Naive thymus-derived CD4-positive, alpha-beta T cell (primary cell): ENCODE measurements around the gene ZNF575. TPM values are rescaled to one million over a fixed set of nuclear protein-coding genes. Genes with fewer than 3 reads are reported as not detected.

Experiments used
- ATAC-seq: fragments of 150-1000 bp; cut with Tn5 transposase; 2 replicates; pipeline ENCODE4 v1.10.0; 2021; ENCODE audit warnings: mild to moderate bottlenecking, moderate library complexity
- CTCF ChIA-PET: fragments of 350-600 bp; sonication (Branson Sonifier 250); formaldehyde crosslinking; loops from one replicate; lab custom pipeline; 2021; ENCODE audit warnings: antibody characterized with exemption; lab: Charles Lee
- POLR2A ChIA-PET: fragments of 350-600 bp; sonication (Branson Sonifier 250); formaldehyde crosslinking; loops from one replicate; lab custom pipeline; 2021; ENCODE audit warnings: antibody characterized with exemption, inconsistent platforms; lab: Charles Lee
- DNase-seq, 9 donors: peaks; one replicate each; pipeline versions ENCODE4 v3.0.0 to v3.0.0-alpha.2; 2020 to 2022; ENCODE audit warnings: mixed read lengths in 1 of 9
- H3K27ac ChIP-seq: one replicate; pipeline ENCODE4 v1.7.0; 2013; ENCODE audit warnings: mild to moderate bottlenecking, low read depth, low read length, moderate library complexity
- H3K27me3 ChIP-seq, 2 donors: one replicate each; pipeline ENCODE4 v1.7.0; 2013; ENCODE audit warnings: low read length in 2 of 2, mild to moderate bottlenecking in 2 of 2, moderate library complexity in 2 of 2; ENCODE audit not compliant: control insufficient read depth in 2 of 2, insufficient read depth in 2 of 2
- H3K36me3 ChIP-seq, 3 experiments: 1 replicate in 2 of 3; 2 replicates in 1 of 3; pipeline ENCODE4 v1.7.0; 2013; ENCODE audit warnings: low read length in 3 of 3, mild to moderate bottlenecking in 3 of 3, moderate library complexity in 1 of 3; ENCODE audit not compliant: insufficient read depth in 3 of 3, control insufficient read depth in 2 of 3
- H3K4me1 ChIP-seq, 2 donors: one replicate each; pipeline ENCODE4 v1.7.0; 2013; ENCODE audit warnings: low read length in 2 of 2, mild to moderate bottlenecking in 2 of 2, moderate library complexity in 1 of 2; ENCODE audit not compliant: control insufficient read depth in 2 of 2, insufficient read depth in 2 of 2
- H3K4me3 ChIP-seq: 2 replicates; pipeline ENCODE4 v1.7.0; 2013; ENCODE audit warnings: mild to moderate bottlenecking, low read length
- H3K9me3 ChIP-seq, 3 experiments: 1 replicate in 2 of 3; 2 replicates in 1 of 3; pipeline ENCODE4 v1.7.0; 2013; ENCODE audit warnings: low read length in 3 of 3; ENCODE audit not compliant: control insufficient read depth in 2 of 3
- H3K27ac Mint-ChIP-seq, 9 donors: one replicate each; pipeline ENCODE4 v1.8.0; 2020 to 2022; ENCODE audit warnings: mixed read lengths in 9 of 9, mild to moderate bottlenecking in 8 of 9, moderate library complexity in 5 of 9, inconsistent platforms in 2 of 9
- H3K27me3 Mint-ChIP-seq, 5 donors: one replicate each; pipeline ENCODE4 v1.8.0; 2021 to 2022; ENCODE audit warnings: mixed read lengths in 5 of 5, mild to moderate bottlenecking in 1 of 5
- H3K36me3 Mint-ChIP-seq, 5 donors: one replicate each; pipeline ENCODE4 v1.8.0; 2020 to 2022; ENCODE audit warnings: mixed read lengths in 5 of 5, mild to moderate bottlenecking in 3 of 5, inconsistent platforms in 1 of 5
- H3K4me1 Mint-ChIP-seq, 7 donors: one replicate each; pipeline ENCODE4 v1.8.0; 2020 to 2022; ENCODE audit warnings: mixed read lengths in 7 of 7, mild to moderate bottlenecking in 3 of 7, inconsistent platforms in 1 of 7
- H3K4me3 Mint-ChIP-seq, 10 donors: one replicate each; pipeline ENCODE4 v1.8.0; 2020 to 2022; ENCODE audit warnings: mild to moderate bottlenecking in 10 of 10, mixed read lengths in 10 of 10, moderate library complexity in 6 of 10, inconsistent platforms in 2 of 10
- H3K9me3 Mint-ChIP-seq, 11 donors: one replicate each; pipeline ENCODE4 v1.8.0; 2020 to 2022; ENCODE audit warnings: mixed read lengths in 11 of 11, mild to moderate bottlenecking in 4 of 11, inconsistent platforms in 1 of 11, moderate library complexity in 1 of 11
- intact Hi-C, 2 donors: fragments of 100-400 bp; cut with micrococcal nuclease; formaldehyde crosslinking; loops; one replicate each; pipeline ENCODE4 v1.15.1; 2023
- polyA plus RNA-seq, 2 donors: library from polyadenylated mRNA; unstranded; fragments of 300-500 nt; fragmentation: Illumina TruSeq; gene quantifications; one replicate each; pipeline ENCODE4 v1.2.3, GENCODE V29; 2021
- total RNA-seq, 6 experiments: library from RNA in 5 of 6; stranded (reverse) in 5 of 6; gene quantifications; 1 replicate in 5 of 6; 2 replicates in 1 of 6; pipeline ENCODE4 v1.2.3 and lab custom pipeline; 2021 to 2026

The ZNF575 gene
- total and polyA plus RNA-seq, 7 experiments from 2014 or later = 2.7 to 10.7 (median 5.0) TPM

GRCh38 chr19:43548706-43549105, 15.7 kb downstream of the ZNF575 start:
- Histone ChIP-seq H3K27ac (no peak overlapping the region), H3K4me3 (no peak overlapping the region), H3K4me1 (no peaks in the 10 kb centered on the region), H3K36me3 (peaks cover 8 to 89% (median 12%) of the 10 kb centered on the region in 3 experiments), H3K27me3 (no peaks in the 10 kb centered on the region), H3K9me3 (no peaks in the 10 kb centered on the region)
- peaks cover 6 to 44% (median 11%) of the 10 kb centered on the region in 5 donors for H3K36me3 Mint-ChIP-seq
- DNase-seq (no peak), ATAC-seq (no peak)
- CTCF ChIA-PET = no interaction called here
- no peaks in the 10 kb centered on the region for H3K27me3 Mint-ChIP-seq
- intact Hi-C loops = no loop called here
- H3K27ac Mint-ChIP-seq = peak overlapping the region in 1 of 9 donors; percentile 7
- H3K9me3 Mint-ChIP-seq = peaks cover 0 to 2% (median 0%) of the 10 kb centered on the region in 11 donors
- H3K4me3 Mint-ChIP-seq = no peak overlapping the region
- POLR2A ChIA-PET = no interaction called here
- H3K4me1 Mint-ChIP-seq = peaks cover 0 to 4% (median 2%) of the 10 kb centered on the region in 7 donors

DNA sequence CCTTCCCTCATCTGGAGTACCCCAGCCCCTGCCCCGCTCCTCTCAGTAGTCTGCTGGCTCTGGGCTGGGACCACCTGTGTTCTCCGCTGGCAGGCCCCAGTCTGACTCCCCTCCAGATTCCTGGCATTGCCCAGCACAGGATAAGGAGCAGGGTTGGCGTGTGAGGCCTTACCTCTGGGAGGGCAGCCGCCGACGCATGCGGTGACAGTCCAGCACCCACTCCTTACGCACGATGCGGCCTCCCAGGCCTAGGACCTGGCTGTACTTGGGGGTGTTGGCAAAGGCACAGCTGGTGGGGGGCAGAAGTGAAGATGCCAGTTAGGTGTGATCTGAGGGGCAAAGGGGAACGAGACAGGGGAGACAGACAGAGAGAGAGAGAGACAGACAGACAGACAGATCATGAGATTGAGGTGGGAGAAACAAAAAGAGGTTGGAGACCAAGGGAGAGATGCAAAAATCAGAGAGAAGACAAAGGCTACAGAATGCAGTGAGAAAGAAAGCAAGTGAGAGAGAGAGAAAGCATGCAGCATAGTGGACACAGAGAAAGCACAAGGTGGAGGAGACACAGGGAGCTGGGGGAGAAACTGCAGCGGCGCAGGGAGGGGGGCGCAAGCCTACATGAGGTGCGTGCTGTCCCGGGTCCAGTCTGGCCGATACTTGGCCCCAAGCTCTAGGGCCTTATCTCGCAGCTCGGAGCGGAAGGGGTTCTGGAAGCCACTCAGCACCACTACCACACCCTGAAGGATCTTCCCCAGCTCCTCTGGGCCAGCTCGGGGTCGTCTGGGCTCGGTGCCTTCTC, 18.6 kb downstream of the ZNF575 start:
- Histone ChIP-seq H3K4me3 (no peak overlapping the region), H3K36me3 (peaks cover 6 to 79% (median 8%) of the 10 kb centered on the region in 3 experiments), H3K9me3 (no peaks in the 10 kb centered on the region), H3K27me3 (no peaks in the 10 kb centered on the region), H3K27ac (no peak overlapping the region), H3K4me1 (peaks cover 3 to 8% of the 10 kb centered on the region in 2 donors)
- CTCF ChIA-PET = no interaction called here
- DNase-seq (no peak), ATAC-seq (no peak)
- Mint-ChIP-seq H3K9me3 (peaks cover 0 to 2% (median 0%) of the 10 kb centered on the region in 11 donors), H3K27me3 (no peaks in the 10 kb centered on the region), H3K27ac (peak overlapping the region in 4 of 9 donors; percentile 47 to 63 (median 56)), H3K36me3 (peaks cover 6 to 46% (median 22%) of the 10 kb centered on the region in 5 donors), H3K4me1 (peaks cover 11 to 23% (median 14%) of the 10 kb centered on the region in 7 donors), H3K4me3 (no peak overlapping the region)
- POLR2A ChIA-PET = no interaction called here
- intact Hi-C loops = no loop called here

DNA sequence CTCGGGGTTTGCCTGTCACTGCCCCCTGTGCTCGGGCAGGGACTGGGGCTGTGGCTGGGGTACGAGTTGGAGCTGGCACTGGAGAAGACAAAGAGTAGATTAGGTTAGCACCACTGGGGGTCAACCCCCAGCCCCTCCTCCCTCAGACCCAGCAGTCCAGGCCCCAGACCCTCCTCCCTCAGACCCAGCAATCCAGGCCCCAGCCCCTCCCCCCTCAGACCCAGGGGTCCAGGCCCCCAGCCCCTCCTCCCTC, 19.1 kb downstream of the ZNF575 start:
- Mint-ChIP-seq H3K4me1 (peaks cover 11 to 23% (median 14%) of the 10 kb centered on the region in 7 donors), H3K4me3 (no peak overlapping the region), H3K27me3 (no peaks in the 10 kb centered on the region), H3K27ac (peak overlapping the region in 1 of 9 donors; percentile 48), H3K9me3 (peaks cover 0 to 2% (median 0%) of the 10 kb centered on the region in 11 donors), H3K36me3 (peaks cover 6 to 46% (median 22%) of the 10 kb centered on the region in 5 donors)
- DNase-seq = no peak
- POLR2A ChIA-PET = no interaction called here
- Histone ChIP-seq H3K27ac (no peak overlapping the region), H3K27me3 (no peaks in the 10 kb centered on the region), H3K4me3 (no peak overlapping the region), H3K9me3 (no peaks in the 10 kb centered on the region), H3K4me1 (peaks cover 3 to 8% of the 10 kb centered on the region in 2 donors), H3K36me3 (peaks cover 6 to 74% (median 8%) of the 10 kb centered on the region in 3 experiments)
- intact Hi-C loops = no loop called here
- CTCF ChIA-PET = interaction anchor here (1.1 to 6.7 kb wide), 2 partner anchors 19 to 43 kb away, joined by 4 to 122 read pairs; partner anchors contain the start of genes IRGQ, ZNF575 and ZNF576
- no peak for ATAC-seq

DNA sequence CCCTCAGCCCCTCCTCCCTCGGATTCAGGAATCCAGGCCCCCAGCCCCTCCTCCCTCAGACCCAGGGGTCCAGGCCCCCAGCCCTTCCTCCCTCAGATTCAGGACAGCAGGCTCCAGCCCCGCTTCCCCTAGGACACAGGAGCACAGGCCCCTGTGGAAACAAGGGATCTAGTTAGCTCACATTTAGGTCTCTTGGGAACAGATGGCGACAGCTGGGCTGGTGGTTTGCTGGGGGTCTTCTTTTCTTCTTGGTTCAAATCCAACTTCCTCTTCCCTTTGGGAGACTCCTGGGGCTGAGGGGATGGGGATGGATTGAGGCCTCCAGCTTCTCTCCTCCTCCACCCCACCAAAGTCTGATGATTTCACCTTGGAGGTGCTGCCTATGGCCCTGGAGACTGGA, 19.6 kb downstream of the ZNF575 start:
- ATAC-seq (no peak), DNase-seq (no peak)
- H3K4me3 Mint-ChIP-seq = no peak overlapping the region
- no peak overlapping the region for H3K4me3 ChIP-seq
- no peaks in the 10 kb centered on the region for H3K9me3 ChIP-seq
- H3K36me3 ChIP-seq = peaks cover 3 to 72% (median 8%) of the 10 kb centered on the region in 3 experiments
- peaks cover 0 to 2% (median 0%) of the 10 kb centered on the region in 11 donors for H3K9me3 Mint-ChIP-seq
- ChIA-PET CTCF (interaction anchor here (1.1 to 6.7 kb wide), 3 partner anchors 13 to 43 kb away, joined by 4 to 122 read pairs (median 8); partner anchors contain the start of genes IRGQ, ZNF575 and ZNF576), POLR2A (interaction anchor here (2.2 kb wide), 1 partner anchor 42 kb away, joined by 5 read pairs; no protein-coding TSS in a partner anchor)
- peaks cover 3 to 8% of the 10 kb centered on the region in 2 donors for H3K4me1 ChIP-seq
- no peaks in the 10 kb centered on the region for H3K27me3 Mint-ChIP-seq
- H3K27ac ChIP-seq = no peak overlapping the region
- intact Hi-C loops = no loop called here
- H3K27me3 ChIP-seq = no peaks in the 10 kb centered on the region
- peaks cover 11 to 23% (median 16%) of the 10 kb centered on the region in 7 donors for H3K4me1 Mint-ChIP-seq
- H3K27ac Mint-ChIP-seq = no peak overlapping the region
- peaks cover 6 to 46% (median 22%) of the 10 kb centered on the region in 5 donors for H3K36me3 Mint-ChIP-seq

DNA sequence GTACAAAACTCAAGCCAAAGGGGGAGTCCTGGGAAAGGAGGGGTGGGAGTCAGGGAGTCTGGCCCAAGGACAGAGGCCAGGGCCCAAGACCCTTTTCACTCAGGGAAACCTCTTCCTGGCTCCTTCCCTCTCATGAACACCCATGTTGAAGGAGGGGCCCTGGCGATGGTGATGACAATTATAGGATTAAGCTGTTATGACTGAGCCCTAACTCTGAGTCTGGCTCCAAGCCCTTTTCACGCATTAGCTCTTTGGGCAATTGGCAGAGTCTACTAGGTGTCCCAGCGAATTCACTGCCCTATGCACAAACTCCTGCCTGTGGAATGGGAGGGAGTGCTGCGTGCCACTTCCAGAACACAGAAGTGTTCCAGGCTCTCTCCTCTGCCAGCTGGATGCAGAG, 20.7 kb downstream of the ZNF575 start:
- intact Hi-C loops = loop anchor here in 1 of 2 donors (2.0 kb wide), 1 partner anchor 21 kb away; the partner anchor contains the start of gene ZNF575
- H3K36me3 Mint-ChIP-seq = peaks cover 6 to 46% (median 22%) of the 10 kb centered on the region in 5 donors
- H3K27ac Mint-ChIP-seq = peak overlapping the region in 5 of 9 donors; percentile 16 to 72 (median 59)

GRCh38 chr19:43554317-43554895, 21.4 kb downstream of the ZNF575 start:
- Histone ChIP-seq H3K4me3 (no peak overlapping the region), H3K4me1 (peaks cover 3 to 8% of the 10 kb centered on the region in 2 donors), H3K36me3 (peaks cover 3 to 69% (median 8%) of the 10 kb centered on the region in 3 experiments), H3K27ac (peak overlapping the region; percentile 1), H3K9me3 (no peaks in the 10 kb centered on the region), H3K27me3 (no peaks in the 10 kb centered on the region)
- H3K27me3 Mint-ChIP-seq = no peaks in the 10 kb centered on the region
- no peak overlapping the region for H3K4me3 Mint-ChIP-seq
- DNase-seq (no peak), ATAC-seq (no peak)
- peaks cover 11 to 28% (median 17%) of the 10 kb centered on the region in 7 donors for H3K4me1 Mint-ChIP-seq
- intact Hi-C loops = loop anchor here in 1 of 2 donors (2.0 kb wide), 1 partner anchor 22 kb away; the partner anchor contains the start of gene ZNF575
- peaks cover 6 to 45% (median 22%) of the 10 kb centered on the region in 5 donors for H3K36me3 Mint-ChIP-seq
- H3K9me3 Mint-ChIP-seq = peaks cover 0 to 2% (median 0%) of the 10 kb centered on the region in 11 donors
- H3K27ac Mint-ChIP-seq = peak overlapping the region in 4 of 9 donors; percentile 21 to 61 (median 58)
- ChIA-PET POLR2A (interaction anchor here (1.0 to 3.8 kb wide), 7 partner anchors 15 to 64 kb away, joined by 3 to 30 read pairs (median 5); partner anchors contain the start of genes PINLYP, XRCC1 and ZNF575), CTCF (interaction anchor here (0.7 to 6.7 kb wide), 15 partner anchors 9 to 255 kb away, joined by 3 to 122 read pairs (median 4); partner anchors contain the start of genes ETHE1, IRGQ, ZNF575 and ZNF576)

More for the DNA sequence above, 20.7 kb downstream of the ZNF575 start:
- Mint-ChIP-seq H3K27me3 (no peaks in the 10 kb centered on the region), H3K4me3 (no peak overlapping the region), H3K9me3 (peaks cover 0 to 2% (median 0%) of the 10 kb centered on the region in 11 donors), H3K4me1 (peaks cover 11 to 26% (median 16%) of the 10 kb centered on the region in 7 donors)
- peak overlapping the region; percentile 26 for H3K27ac ChIP-seq
- H3K27me3 ChIP-seq = no peaks in the 10 kb centered on the region
- CTCF ChIA-PET = interaction anchor here (0.6 to 6.7 kb wide), 8 partner anchors 12 to 114 kb away, joined by 3 to 122 read pairs (median 6); partner anchors contain the start of genes IRGQ, ZNF575 and ZNF576
- H3K9me3 ChIP-seq = no peaks in the 10 kb centered on the region
- ATAC-seq = no peak
- DNase-seq = no peak
- H3K4me1 ChIP-seq = peaks cover 3 to 8% of the 10 kb centered on the region in 2 donors
- POLR2A ChIA-PET = interaction anchor here (1.5 to 3.8 kb wide), 3 partner anchors 17 to 41 kb away, joined by 4 to 30 read pairs (median 5); partner anchors contain the start of gene ZNF575
- no peak overlapping the region for H3K4me3 ChIP-seq
- H3K36me3 ChIP-seq = peaks cover 3 to 76% (median 8%) of the 10 kb centered on the region in 3 experiments
